IPS DF 6.9 (cell line): Measurements from ENCODE around the gene COL12A1.
"Not testable (repeated sequence)": the region's sequence is repeated elsewhere in the genome, so short reads cannot be mapped to it uniquely, and the experiment has no call there.

Source experiments
- DNase-seq: peaks from one replicate; pipeline ENCODE4 v3.0.0-alpha.2; 2013; ENCODE audit warnings: low read depth, low spot score
- H3K27ac ChIP-seq: one replicate; pipeline ENCODE4 v1.5.1; 2013; ENCODE audit warnings: low read length, control low read depth
- H3K27me3 ChIP-seq: 2 replicates; pipeline ENCODE4 v1.6.1; 2013; ENCODE audit warnings: mild to moderate bottlenecking, low read length; ENCODE audit not compliant: control insufficient read depth, insufficient read depth
- H3K36me3 ChIP-seq: 2 replicates; pipeline ENCODE4 v1.6.1; 2013; ENCODE audit warnings: low read length; ENCODE audit not compliant: control insufficient read depth, insufficient read depth
- H3K4me1 ChIP-seq: 2 replicates; pipeline ENCODE4 v1.6.1; 2013; ENCODE audit warnings: low read length; ENCODE audit not compliant: control insufficient read depth, insufficient read depth
- H3K4me3 ChIP-seq: 2 replicates; pipeline ENCODE4 v1.5.1; 2013; ENCODE audit warnings: mild to moderate bottlenecking, low read length
- H3K9me3 ChIP-seq: 2 replicates; pipeline ENCODE4 v1.6.1; 2013; ENCODE audit warnings: low read length, inconsistent platforms; ENCODE audit not compliant: control insufficient read depth, insufficient read depth
- WGBS: extraction: QIAGEN DNeasy Blood & Tissue Kit; methylation state at CpG from one replicate; pipeline ENCODE4 v1.1.7; 2013; ENCODE audit warnings: mixed read lengths, missing lambda C conversion rate; ENCODE audit not compliant: insufficient read length, insufficient coverage; 5-methylcytosine and 5-hydroxymethylcytosine counted together

Gene COL12A1

DNA sequence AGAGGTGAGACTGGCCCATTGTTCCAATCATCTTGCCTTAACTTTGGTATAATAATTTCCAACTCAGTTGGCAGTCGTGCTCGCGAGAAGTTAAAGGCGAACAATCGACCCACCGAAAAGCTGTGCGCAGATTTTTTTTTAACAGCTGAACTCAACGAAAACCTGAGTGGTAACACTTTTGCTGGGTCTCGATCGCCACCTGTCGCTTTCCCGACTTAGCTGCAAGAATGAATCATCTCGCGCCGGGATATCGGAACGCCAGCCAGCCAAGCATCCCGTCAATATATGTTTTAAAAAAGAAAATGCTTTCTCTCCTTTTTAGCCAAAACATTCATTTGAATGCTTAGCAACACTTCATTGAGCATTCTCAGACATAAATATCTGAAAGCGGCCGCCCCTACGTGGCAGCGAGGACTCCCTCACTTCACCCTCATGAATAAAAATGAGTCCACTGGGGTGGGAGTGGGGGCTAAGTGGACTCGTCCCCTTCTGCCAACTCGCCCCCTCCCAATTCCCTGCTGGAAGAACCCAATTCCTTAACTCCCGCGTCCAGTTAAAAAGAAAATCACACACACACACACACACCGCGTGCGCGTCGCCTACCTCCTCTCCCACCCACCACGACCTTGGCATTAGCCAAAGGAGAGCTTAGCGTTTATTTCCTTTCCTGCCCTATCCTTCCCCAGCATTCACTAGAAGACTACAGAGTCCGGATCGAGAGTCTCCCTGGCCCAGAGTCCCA is 1.5 kb downstream of the COL12A1 start:
- Histone ChIP-seq H3K27me3 (peaks cover 59% of the 10 kb centered on the region), H3K4me1 (no peaks in the 10 kb centered on the region), H3K27ac (no peak overlapping the region), H3K4me3 (peak overlapping the region; percentile 68; the same call in 1 of the 2 replicates), H3K36me3 (no peaks in the 10 kb centered on the region), H3K9me3 (no peaks in the 10 kb centered on the region)
- WGBS, result no CpG with 5 or more reads among the region's 35 CpGs
- DNase-seq, result no peak

DNA sequence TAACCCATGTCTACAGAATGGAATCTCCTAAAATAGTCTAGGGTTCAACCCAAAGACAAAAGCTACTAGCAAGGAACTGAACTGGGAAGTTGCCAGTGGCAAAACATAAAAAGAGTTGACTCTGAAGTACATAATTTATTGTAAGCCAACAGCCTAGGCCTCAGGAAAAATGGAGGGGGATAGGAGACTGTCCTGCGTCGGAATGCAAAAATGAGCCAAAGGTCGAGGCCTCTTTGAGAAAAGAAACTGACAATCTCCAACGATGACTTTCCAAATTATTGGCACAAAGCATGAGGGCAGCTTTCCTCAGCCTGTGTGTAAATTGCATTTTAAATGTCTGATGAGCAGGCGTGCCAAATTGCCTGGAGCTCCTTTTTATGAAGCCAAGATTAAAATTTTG is 2.1 kb downstream of the COL12A1 start:
- Histone ChIP-seq H3K4me3 (no peak overlapping the region), H3K4me1 (no peaks in the 10 kb centered on the region), H3K27me3 (peaks cover 58% of the 10 kb centered on the region), H3K27ac (no peak overlapping the region), H3K36me3 (no peaks in the 10 kb centered on the region), H3K9me3 (no peaks in the 10 kb centered on the region)
- DNase-seq, result no peak
- no CpG with 5 or more reads among the region's 5 CpGs for WGBS

DNA sequence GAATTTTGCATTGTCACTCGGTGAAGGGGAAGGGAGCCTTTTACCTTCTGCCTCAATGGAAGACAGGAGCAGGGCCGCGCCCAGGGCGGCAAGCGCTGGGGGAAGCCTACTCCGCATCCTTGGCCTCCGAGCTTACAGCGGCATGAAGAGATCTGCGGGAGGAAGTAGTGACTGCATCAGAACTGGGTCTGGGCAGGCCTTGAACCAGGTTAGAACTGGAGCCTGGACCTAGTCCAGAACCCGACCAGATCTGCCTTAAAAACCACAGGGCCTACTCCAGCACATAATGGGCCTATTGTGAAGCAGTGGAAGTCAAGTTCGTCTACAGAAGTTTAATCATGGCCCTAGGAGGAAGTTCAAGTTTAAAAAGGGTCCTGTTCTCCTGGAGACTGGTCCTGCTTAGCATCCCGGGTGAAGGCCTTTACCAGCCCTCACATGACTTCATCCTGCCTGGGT is 3.1 kb downstream of the COL12A1 start:
- Histone ChIP-seq H3K9me3 (no peaks in the 10 kb centered on the region), H3K27me3 (peaks cover 49% of the 10 kb centered on the region), H3K36me3 (no peaks in the 10 kb centered on the region), H3K27ac (no peak overlapping the region), H3K4me1 (no peaks in the 10 kb centered on the region), H3K4me3 (no peak overlapping the region; the same call in 1 of the 2 replicates)
- WGBS, result no CpG with 5 or more reads among the region's 12 CpGs
- DNase-seq, result no peak

DNA sequence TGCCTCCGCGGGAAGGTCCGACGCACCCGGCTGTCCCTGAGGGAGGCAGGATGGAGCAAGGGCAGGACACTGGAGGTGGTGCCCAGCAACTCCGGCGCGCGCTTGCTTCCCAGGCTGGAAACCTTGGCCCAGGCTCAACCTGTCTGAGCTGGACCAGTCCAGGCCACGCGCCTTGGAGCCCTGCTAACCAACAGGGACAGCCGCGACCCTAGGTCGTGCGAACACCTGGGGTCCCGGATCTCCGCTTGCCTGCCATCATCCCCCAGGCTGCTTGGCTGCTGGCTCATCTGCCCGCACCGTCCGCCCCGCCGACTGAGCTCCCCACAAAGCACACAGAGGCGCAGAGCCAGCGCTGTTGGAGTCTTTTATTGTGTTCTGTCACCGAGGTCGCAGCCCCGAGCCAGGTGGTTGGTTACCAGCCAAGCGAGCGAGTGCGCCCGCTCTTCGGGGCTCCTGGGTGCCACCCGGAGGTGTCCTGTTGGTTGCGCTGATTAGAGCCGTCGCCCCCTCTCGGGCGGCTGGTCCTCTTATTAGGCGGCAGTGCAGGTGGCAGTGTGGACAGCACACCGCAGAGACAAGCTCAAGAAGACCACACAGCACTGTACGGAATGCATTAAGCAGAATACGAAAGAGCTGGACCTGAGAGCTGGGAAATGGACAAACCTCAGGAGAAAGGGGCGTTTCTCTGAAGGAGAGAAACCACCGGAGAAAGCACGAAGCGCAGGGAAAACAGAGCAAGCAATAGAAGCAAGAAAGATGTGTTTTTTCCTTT is 3.8 kb downstream of the COL12A1 start:
- no CpG with 5 or more reads among the region's 46 CpGs for WGBS
- DNase-seq, result no peak
- H3K27me3 ChIP-seq, result peaks cover 43% of the 10 kb centered on the region
- no peak overlapping the region for H3K27ac ChIP-seq
- no peaks in the 10 kb centered on the region for H3K36me3 ChIP-seq
- H3K4me1 ChIP-seq, result no peaks in the 10 kb centered on the region
- no peaks in the 10 kb centered on the region for H3K9me3 ChIP-seq
- peak overlapping the region; percentile 23; the same call in 1 of the 2 replicates for H3K4me3 ChIP-seq

DNA sequence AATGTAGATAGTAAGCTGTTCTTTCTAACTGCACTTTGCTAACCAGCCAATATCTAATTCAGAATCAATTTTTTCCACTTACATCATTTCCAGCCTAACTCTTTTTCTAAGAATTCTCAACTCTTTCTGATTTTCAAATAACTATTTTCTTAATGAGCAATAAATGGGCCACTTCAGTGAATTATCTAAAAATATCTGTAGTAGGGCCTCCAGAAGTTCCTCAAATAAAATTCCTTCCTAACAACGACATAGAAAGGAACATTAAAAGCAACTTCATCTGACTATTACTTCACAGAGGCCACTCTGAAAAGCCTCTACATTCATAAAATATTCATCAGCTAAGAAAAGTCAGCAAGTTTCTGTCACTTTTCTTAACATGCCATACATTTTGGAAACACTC is 4.8 kb downstream of the COL12A1 start:
- H3K27me3 ChIP-seq, result peaks cover 33% of the 10 kb centered on the region
- no peaks in the 10 kb centered on the region for H3K9me3 ChIP-seq
- no CpG with 5 or more reads among the region's 1 CpG for WGBS
- H3K4me3 ChIP-seq, result no peak overlapping the region
- H3K36me3 ChIP-seq, result no peaks in the 10 kb centered on the region
- DNase-seq, result no peak
- no peaks in the 10 kb centered on the region for H3K4me1 ChIP-seq
- no peak overlapping the region for H3K27ac ChIP-seq

DNA sequence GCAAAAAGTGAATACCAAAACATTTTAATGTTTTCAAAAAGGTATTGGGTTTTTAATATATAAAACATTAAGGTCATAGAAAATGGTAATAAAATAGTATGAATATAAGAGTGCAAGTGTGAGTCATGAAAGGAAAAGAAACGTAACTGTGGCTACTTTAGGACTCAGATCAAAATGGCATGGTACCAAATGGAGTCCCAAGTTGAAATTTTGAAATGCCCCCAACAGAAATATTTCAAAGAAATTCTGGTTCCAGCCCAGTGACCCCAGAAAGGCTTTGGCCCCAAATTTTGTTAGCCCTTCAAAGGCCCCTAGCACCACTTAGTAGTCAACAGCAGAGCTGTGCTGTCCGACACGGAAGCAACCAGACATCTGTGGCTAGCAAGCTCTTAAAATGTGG is 6.0 kb downstream of the COL12A1 start:
- Histone ChIP-seq H3K27me3 (peaks cover 25% of the 10 kb centered on the region), H3K27ac (no peak overlapping the region), H3K4me1 (no peaks in the 10 kb centered on the region), H3K36me3 (no peaks in the 10 kb centered on the region), H3K9me3 (no peaks in the 10 kb centered on the region), H3K4me3 (no peak overlapping the region)
- no CpG with 5 or more reads among the region's 3 CpGs for WGBS
- no peak for DNase-seq

DNA sequence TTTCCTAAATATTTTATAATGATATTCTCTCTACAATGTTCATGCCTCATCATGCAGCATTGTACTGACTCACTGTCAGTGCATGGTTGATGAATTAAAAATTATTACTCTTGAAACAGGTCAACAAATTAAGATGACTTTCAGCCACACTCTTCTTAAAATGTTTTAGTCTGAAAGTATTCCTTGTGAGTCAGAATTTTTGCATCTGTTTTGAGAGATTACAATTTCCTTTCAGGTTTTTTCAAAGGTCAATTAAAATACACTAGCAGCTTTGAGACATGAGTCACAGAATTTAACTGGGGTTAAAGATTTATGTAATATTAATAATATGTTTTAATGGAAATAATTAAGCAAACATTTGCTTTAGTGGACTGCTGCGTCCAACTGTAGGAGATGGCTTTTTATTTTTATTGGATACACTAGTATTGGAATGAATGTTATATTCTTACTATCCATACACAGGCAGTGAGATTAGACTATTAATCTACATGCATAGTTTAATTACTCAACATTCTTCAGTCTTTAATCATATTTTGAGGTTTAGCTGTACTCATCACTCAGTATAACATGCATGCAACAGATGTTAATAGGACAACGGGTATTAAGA is 9.7 kb downstream of the COL12A1 start:
- Histone ChIP-seq H3K4me1 (no peaks in the 10 kb centered on the region), H3K27me3 (no peaks in the 10 kb centered on the region), H3K4me3 (no peak overlapping the region), H3K36me3 (no peaks in the 10 kb centered on the region), H3K27ac (no peak overlapping the region), H3K9me3 (no peaks in the 10 kb centered on the region)
- no peak for DNase-seq
- no CpG with 5 or more reads among the region's 2 CpGs for WGBS

DNA sequence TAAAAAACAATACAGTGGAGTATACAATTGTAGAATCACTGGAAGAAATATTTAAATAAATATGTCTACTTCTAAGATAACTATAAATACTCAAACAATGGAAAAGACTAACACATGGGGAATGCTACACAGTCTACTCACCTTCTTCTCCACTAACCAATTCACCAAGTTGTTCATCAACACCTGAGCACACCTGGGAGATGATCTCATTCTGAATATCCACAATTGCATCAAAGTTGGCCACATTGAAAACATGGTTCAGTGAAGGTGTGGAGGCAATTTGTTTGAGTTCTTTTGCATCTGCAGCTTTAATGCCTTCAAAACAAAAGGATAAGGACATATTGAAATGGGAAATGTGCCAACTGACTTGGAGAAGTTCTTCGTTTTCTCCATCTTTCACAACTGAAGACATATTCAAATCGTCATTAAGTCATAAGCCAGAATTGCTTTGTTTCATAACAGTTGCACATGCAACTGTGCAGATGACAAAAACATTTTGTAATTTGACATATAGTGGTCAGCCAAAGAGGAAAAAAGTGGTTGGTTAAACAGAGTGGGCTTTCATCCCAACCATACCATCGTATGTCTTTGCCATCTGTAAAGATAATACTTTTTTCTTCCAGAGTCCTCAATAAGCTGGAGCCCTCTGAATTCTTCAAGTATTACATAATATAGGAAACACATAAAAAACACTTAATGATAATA is 17.5 kb downstream of the COL12A1 start:
- Histone ChIP-seq H3K27ac (no peak overlapping the region), H3K9me3 (no peaks in the 10 kb centered on the region), H3K4me3 (no peak overlapping the region), H3K4me1 (no peaks in the 10 kb centered on the region), H3K36me3 (no peaks in the 10 kb centered on the region), H3K27me3 (no peaks in the 10 kb centered on the region)
- no CpG with 5 or more reads among the region's 3 CpGs for WGBS
- no peak for DNase-seq

DNA sequence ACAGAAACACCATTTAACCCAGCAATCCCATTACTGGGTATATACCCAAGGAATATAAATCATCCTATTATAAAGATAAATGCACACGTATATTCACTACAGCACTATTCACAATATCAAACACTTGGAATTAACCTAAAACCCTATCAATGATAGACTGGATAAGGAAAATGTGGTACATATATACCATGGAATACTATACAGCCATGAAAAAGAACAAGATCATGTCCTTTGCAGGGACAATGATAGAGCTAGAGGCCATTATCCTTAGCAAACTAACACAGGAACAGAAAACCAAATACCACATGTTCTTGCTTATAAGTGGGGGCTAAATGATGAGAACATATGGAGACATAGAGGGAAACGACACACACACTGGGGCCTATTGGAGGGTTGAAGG is 19.3 kb downstream of the COL12A1 start:
- H3K4me1 ChIP-seq, H3K4me3 ChIP-seq, H3K9me3 ChIP-seq, H3K27me3 ChIP-seq, DNase-seq, H3K27ac ChIP-seq, H3K36me3 ChIP-seq: not testable (repeated sequence)
- WGBS, result no CpG with 5 or more reads among the region's 2 CpGs

DNA sequence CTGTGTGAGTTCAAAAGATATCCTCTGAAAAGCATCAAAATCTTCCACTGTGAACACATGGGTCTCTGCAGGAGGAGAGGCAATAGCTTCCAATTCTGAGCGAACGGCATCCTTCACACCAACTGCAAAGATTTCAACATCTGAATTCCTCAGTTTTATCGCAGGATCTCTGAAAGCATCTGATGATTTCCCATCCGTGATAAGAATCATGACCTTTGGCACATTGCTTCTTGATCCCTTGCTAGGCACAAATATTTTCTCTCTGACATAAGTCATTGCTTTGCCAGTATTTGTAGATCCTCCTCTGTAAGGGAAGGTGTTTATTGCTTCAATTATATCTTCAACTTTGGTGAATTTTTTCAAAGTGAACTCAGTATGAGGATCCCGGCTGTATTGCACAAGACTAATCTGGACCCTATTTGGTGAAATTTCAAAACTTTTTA is 22.7 kb downstream of the COL12A1 start:
- no peaks in the 10 kb centered on the region for H3K4me1 ChIP-seq
- DNase-seq, result no peak
- no peaks in the 10 kb centered on the region for H3K27me3 ChIP-seq
- H3K4me3 ChIP-seq, result no peak overlapping the region
- WGBS, result no CpG with 5 or more reads among the region's 5 CpGs
- H3K9me3 ChIP-seq, result no peaks in the 10 kb centered on the region
- H3K36me3 ChIP-seq, result no peaks in the 10 kb centered on the region
- H3K27ac ChIP-seq, result no peak overlapping the region
